ENCODE results near the gene TFCP2L1. TPM values are rescaled to one million over a fixed set of nuclear protein-coding genes. Genes with fewer than 3 reads are reported as not detected.

Gene TFCP2L1
- total RNA-seq, 1 donor from 2014 or later: 0.02 TPM

DNA sequence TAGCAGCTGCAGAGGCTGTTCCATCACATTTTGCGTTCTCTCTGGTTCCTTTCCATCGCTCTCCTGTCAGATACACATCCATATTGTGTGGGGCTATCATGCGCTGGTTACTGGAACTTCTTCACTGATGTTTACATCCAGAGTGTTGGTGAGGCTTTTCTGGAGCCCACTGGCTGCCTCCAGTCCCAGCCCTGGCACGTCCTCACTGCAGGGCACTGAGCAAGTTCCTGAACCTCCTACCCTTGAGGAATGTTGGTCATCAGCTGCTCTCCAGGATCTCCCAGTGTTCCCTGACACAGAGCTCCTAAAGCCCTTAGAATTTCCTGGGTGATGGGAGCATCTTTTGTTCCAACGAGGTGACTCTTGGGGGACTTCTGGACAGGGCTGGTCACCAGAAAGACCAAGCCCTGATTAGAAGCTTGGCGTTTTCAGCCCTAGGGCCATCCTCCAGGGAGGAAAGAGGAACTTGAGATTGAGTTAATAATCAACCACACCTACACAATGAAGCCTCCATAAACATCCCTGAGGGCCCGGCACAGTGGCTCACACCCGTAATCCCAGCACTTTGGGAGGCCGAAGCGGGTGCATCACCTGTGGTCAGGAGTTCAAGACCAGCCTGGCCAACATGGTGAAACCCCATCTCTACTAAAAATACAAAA is 81.3 kb downstream of the TFCP2L1 start:
- Mint-ChIP-seq H3K4me3 (ENCODE audit: unreplicated experiment) (no peak overlapping the region), H3K4me1 (ENCODE audit: low read depth) (peaks cover 6% of the 10 kb centered on the region), H3K9me3 (ENCODE audit: low read depth) (no peaks in the 10 kb centered on the region), H3K27ac (ENCODE audit: unreplicated experiment) (no peak overlapping the region), H3K36me3 (ENCODE audit: low read depth) (no peaks in the 10 kb centered on the region), H3K27me3 (ENCODE audit: low read depth) (peaks cover 4% of the 10 kb centered on the region)
- TF ChIP-seq, protein P1, sequence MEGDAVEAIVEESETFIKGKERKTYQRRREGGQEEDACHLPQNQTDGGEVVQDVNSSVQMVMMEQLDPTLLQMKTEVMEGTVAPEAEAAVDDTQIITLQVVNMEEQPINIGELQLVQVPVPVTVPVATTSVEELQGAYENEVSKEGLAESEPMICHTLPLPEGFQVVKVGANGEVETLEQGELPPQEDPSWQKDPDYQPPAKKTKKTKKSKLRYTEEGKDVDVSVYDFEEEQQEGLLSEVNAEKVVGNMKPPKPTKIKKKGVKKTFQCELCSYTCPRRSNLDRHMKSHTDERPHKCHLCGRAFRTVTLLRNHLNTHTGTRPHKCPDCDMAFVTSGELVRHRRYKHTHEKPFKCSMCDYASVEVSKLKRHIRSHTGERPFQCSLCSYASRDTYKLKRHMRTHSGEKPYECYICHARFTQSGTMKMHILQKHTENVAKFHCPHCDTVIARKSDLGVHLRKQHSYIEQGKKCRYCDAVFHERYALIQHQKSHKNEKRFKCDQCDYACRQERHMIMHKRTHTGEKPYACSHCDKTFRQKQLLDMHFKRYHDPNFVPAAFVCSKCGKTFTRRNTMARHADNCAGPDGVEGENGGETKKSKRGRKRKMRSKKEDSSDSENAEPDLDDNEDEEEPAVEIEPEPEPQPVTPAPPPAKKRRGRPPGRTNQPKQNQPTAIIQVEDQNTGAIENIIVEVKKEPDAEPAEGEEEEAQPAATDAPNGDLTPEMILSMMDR (IDR thresholded peaks at IDR 0.05): no peak
- DNase-seq (ENCODE audit: low spot score): no peak

DNA sequence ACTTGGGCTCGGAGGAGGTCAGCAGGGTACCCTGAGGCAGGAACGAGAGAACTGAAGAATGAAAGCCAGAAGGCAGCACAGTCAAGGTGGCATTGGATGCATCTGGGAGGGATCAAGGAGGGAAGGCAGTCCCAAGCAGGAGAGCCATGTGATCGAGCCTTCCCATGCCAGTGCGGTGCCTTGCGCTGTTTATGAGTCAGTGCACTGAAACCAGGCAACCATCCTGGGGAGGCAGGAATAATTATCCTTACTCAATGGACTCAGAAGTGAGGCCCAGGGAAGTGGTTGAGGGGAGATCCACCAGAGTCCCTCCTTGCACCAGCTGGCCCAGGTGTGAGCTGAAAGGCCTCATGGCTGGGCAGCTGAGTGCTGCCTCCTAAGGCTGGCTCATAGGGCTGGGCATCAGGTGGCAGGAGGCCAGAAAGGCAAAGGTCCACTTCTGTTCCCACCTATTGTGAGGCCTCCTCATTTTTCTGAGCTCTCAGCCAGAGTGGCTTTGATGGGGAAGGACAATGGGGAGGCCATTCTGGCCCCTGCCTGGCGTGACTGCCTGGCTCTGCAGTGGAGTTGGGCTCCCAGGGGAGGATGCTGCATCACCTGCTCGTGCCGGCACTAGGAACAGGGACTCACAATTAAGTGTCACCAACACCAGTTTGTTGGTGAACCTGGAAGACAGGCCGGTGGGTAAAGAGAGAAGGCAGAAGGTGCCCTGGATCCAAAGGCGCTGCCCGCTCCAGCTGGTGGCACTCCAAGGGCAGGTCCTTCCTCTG is 82.3 kb downstream of the TFCP2L1 start:
- Mint-ChIP-seq H3K36me3 (ENCODE audit: low read depth) (no peaks in the 10 kb centered on the region), H3K27ac (ENCODE audit: unreplicated experiment) (no peak overlapping the region), H3K9me3 (ENCODE audit: low read depth) (no peaks in the 10 kb centered on the region), H3K4me1 (ENCODE audit: low read depth) (peaks cover 12% of the 10 kb centered on the region), H3K4me3 (ENCODE audit: unreplicated experiment) (no peak overlapping the region), H3K27me3 (ENCODE audit: low read depth) (peaks cover 4% of the 10 kb centered on the region)
- TF ChIP-seq, protein P1 (IDR thresholded peaks at IDR 0.05): no peak
- DNase-seq (ENCODE audit: low spot score): no peak

DNA sequence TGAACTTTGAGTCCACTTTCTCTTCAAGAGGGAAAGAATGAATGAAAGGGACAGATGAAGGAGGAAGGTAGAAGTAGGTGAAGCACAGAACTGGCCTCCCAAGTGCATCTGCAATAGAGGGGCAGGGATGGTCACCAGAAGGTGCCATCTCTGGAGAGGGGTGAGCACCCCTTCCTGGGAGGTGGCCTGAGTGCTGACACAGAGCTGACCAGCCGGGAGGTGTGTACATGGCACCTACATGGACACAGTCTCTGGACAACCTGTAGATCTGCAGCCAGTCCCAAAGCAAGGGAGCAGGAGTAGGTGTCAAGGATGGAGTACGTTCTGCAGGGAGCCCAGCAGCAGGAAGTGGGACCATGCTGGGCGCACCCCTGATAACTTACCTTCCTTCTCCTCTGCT is 83.2 kb downstream of the TFCP2L1 start:
- no peaks in the 10 kb centered on the region for H3K27me3 Mint-ChIP-seq (ENCODE audit: low read depth)
- H3K36me3 Mint-ChIP-seq (ENCODE audit: low read depth): no peaks in the 10 kb centered on the region
- H3K9me3 Mint-ChIP-seq (ENCODE audit: low read depth): no peaks in the 10 kb centered on the region
- H3K4me3 Mint-ChIP-seq (ENCODE audit: unreplicated experiment): no peak overlapping the region
- TF ChIP-seq, protein P1 (IDR thresholded peaks at IDR 0.05): no peak
- H3K27ac Mint-ChIP-seq (ENCODE audit: unreplicated experiment): no peak overlapping the region
- peaks cover 21% of the 10 kb centered on the region for H3K4me1 Mint-ChIP-seq (ENCODE audit: low read depth)
- no peak for DNase-seq (ENCODE audit: low spot score)

DNA sequence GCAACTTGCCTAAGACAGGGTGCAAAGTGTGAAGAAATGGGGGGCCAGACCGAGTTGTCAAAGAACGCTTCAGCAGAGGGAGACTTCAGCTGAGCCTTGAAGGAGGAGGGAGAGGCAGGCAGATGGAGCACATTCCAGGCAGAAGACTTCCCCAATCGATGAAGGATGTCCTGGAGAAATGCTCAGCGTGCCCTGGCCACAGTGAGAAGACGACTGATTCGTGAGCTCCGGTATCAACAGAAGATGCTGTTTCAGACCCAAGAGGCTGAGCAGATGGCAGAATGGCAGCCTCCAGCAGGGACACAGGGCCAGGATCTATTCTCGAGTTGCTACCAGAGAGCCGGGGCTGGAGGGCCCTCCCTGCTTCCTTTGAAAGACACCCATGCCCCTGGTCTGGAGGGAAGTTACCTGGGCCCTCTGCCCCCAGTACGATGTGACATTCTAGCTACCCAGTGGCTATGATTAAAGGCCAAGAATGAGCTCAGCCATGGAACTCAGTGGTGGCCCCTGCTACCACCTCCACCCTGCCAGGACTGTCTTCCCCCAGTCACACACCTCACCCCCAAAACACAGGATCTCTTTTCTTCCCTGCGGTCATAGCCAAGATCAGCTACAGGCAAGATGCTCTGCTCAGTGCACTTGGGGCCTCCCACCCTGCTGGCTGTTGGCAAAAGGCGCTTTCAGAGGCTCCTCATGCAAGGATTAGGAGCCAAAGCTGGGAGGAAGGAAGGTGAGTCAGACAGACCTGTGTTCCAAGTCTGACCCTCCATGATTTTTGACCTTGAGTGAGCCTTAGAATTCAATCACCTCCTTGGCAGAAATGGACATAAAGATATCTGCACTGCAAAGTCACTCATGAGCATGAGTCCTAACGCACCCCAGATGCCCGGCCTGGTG is 84.3 kb downstream of the TFCP2L1 start:
- TF ChIP-seq, protein P1 (IDR thresholded peaks at IDR 0.05): no peak
- peaks cover 19% of the 10 kb centered on the region for H3K4me1 Mint-ChIP-seq (ENCODE audit: low read depth)
- no peaks in the 10 kb centered on the region for H3K27me3 Mint-ChIP-seq (ENCODE audit: low read depth)
- no peaks in the 10 kb centered on the region for H3K36me3 Mint-ChIP-seq (ENCODE audit: low read depth)
- DNase-seq (ENCODE audit: low spot score): no peak
- H3K9me3 Mint-ChIP-seq (ENCODE audit: low read depth): no peaks in the 10 kb centered on the region
- H3K27ac Mint-ChIP-seq (ENCODE audit: unreplicated experiment): no peak overlapping the region
- no peak overlapping the region for H3K4me3 Mint-ChIP-seq (ENCODE audit: unreplicated experiment)

DNA sequence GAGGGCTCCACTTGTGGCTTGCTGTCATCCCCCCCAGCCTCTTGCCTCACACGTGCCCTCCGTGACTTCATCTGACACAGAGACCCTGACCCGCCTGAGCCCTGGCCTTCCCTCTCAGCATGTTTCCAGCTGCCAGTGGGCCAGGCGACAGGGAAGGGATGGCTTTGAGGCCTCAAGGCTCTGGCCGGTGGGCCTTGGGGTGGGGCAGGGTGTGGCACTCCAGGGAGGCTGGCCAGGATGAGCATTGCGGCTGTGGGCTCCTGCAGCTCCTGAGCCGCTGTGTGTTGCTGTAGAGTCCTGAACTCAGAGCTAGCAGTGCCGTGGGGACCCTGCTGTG is 85.0 kb downstream of the TFCP2L1 start:
- no peaks in the 10 kb centered on the region for H3K36me3 Mint-ChIP-seq (ENCODE audit: low read depth)
- no peak overlapping the region for H3K27ac Mint-ChIP-seq (ENCODE audit: unreplicated experiment)
- no peak overlapping the region for H3K4me3 Mint-ChIP-seq (ENCODE audit: unreplicated experiment)
- peaks cover 15% of the 10 kb centered on the region for H3K4me1 Mint-ChIP-seq (ENCODE audit: low read depth)
- no peaks in the 10 kb centered on the region for H3K27me3 Mint-ChIP-seq (ENCODE audit: low read depth)
- no peaks in the 10 kb centered on the region for H3K9me3 Mint-ChIP-seq (ENCODE audit: low read depth)
- no peak for DNase-seq (ENCODE audit: low spot score)
- TF ChIP-seq, protein P1 (IDR thresholded peaks at IDR 0.05): no peak
